ENCODE data around the gene MAP3K9.

GRCh38 chr14:70801836-70802235, 7.5 kb downstream of the MAP3K9 start:
- no peak for TF ChIP-seq SETDB1 (IDR thresholded peaks at IDR 0.05; ENCODE audit: low read length)
- no peak for TF ChIP-seq POLR2H (tag; IDR thresholded peaks at IDR 0.05; ENCODE audit: low read depth)
- no peak for TF ChIP-seq PCBP2 (IDR thresholded peaks at IDR 0.05; ENCODE audit: low read depth, low read length, poor library complexity, severe bottlenecking)
- TF ChIP-seq BDP1 (IDR thresholded peaks at IDR 0.05; ENCODE audit: insufficient read depth, insufficient read length), result no peak
- TF ChIP-seq ZNF766 (CRISPR knock-in tag; conservative IDR thresholded peaks at IDR 0.05), result no peak
- TF ChIP-seq, protein P1, sequence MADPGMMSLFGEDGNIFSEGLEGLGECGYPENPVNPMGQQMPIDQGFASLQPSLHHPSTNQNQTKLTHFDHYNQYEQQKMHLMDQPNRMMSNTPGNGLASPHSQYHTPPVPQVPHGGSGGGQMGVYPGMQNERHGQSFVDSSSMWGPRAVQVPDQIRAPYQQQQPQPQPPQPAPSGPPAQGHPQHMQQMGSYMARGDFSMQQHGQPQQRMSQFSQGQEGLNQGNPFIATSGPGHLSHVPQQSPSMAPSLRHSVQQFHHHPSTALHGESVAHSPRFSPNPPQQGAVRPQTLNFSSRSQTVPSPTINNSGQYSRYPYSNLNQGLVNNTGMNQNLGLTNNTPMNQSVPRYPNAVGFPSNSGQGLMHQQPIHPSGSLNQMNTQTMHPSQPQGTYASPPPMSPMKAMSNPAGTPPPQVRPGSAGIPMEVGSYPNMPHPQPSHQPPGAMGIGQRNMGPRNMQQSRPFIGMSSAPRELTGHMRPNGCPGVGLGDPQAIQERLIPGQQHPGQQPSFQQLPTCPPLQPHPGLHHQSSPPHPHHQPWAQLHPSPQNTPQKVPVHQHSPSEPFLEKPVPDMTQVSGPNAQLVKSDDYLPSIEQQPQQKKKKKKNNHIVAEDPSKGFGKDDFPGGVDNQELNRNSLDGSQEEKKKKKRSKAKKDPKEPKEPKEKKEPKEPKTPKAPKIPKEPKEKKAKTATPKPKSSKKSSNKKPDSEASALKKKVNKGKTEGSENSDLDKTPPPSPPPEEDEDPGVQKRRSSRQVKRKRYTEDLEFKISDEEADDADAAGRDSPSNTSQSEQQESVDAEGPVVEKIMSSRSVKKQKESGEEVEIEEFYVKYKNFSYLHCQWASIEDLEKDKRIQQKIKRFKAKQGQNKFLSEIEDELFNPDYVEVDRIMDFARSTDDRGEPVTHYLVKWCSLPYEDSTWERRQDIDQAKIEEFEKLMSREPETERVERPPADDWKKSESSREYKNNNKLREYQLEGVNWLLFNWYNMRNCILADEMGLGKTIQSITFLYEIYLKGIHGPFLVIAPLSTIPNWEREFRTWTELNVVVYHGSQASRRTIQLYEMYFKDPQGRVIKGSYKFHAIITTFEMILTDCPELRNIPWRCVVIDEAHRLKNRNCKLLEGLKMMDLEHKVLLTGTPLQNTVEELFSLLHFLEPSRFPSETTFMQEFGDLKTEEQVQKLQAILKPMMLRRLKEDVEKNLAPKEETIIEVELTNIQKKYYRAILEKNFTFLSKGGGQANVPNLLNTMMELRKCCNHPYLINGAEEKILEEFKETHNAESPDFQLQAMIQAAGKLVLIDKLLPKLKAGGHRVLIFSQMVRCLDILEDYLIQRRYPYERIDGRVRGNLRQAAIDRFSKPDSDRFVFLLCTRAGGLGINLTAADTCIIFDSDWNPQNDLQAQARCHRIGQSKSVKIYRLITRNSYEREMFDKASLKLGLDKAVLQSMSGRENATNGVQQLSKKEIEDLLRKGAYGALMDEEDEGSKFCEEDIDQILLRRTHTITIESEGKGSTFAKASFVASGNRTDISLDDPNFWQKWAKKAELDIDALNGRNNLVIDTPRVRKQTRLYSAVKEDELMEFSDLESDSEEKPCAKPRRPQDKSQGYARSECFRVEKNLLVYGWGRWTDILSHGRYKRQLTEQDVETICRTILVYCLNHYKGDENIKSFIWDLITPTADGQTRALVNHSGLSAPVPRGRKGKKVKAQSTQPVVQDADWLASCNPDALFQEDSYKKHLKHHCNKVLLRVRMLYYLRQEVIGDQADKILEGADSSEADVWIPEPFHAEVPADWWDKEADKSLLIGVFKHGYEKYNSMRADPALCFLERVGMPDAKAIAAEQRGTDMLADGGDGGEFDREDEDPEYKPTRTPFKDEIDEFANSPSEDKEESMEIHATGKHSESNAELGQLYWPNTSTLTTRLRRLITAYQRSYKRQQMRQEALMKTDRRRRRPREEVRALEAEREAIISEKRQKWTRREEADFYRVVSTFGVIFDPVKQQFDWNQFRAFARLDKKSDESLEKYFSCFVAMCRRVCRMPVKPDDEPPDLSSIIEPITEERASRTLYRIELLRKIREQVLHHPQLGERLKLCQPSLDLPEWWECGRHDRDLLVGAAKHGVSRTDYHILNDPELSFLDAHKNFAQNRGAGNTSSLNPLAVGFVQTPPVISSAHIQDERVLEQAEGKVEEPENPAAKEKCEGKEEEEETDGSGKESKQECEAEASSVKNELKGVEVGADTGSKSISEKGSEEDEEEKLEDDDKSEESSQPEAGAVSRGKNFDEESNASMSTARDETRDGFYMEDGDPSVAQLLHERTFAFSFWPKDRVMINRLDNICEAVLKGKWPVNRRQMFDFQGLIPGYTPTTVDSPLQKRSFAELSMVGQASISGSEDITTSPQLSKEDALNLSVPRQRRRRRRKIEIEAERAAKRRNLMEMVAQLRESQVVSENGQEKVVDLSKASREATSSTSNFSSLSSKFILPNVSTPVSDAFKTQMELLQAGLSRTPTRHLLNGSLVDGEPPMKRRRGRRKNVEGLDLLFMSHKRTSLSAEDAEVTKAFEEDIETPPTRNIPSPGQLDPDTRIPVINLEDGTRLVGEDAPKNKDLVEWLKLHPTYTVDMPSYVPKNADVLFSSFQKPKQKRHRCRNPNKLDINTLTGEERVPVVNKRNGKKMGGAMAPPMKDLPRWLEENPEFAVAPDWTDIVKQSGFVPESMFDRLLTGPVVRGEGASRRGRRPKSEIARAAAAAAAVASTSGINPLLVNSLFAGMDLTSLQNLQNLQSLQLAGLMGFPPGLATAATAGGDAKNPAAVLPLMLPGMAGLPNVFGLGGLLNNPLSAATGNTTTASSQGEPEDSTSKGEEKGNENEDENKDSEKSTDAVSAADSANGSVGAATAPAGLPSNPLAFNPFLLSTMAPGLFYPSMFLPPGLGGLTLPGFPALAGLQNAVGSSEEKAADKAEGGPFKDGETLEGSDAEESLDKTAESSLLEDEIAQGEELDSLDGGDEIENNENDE (IDR thresholded peaks at IDR 0.05; ENCODE audit: low read depth, low read length), result no peak
- no peak for TF ChIP-seq ZNF407 (IDR thresholded peaks at IDR 0.05; ENCODE audit: low read depth)
- TF ChIP-seq ZNF561 (CRISPR knock-in tag; conservative IDR thresholded peaks at IDR 0.05), result no peak
- no peak for TF ChIP-seq MTF1 (CRISPR knock-in tag; IDR thresholded peaks at IDR 0.05; ENCODE audit: borderline replicate concordance)
- no peak for TF ChIP-seq ELF4 (CRISPR knock-in tag; IDR thresholded peaks at IDR 0.05)
- no peak for TF ChIP-seq NCOA2 (IDR thresholded peaks at IDR 0.05; ENCODE audit: partially characterized antibody in 2 of 2)
